ENCODE measurements around the gene KCNA2.

KCNA2 gene

DNA sequence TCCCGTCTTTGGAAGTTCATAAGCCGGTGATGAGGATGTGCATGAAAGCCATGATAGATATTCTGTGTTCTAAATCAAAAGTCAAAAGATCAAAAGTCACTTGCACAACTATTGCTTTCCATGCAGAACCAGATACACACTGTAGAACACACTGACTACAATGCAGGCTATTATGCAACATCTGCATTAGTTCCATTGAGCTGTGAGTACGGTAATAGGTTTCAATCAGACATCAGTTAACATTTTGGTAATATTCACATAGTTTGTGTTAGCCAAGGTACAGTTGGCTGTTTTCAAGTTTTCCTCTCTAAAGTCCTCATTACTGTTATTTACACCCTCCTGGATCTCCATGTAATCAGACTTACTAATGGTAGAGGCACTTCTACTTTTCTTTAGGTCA lies 3.1 kb downstream of the KCNA2 start:
- Histone ChIP-seq H3K4me1 (ENCODE audit: control insufficient read depth, insufficient read depth, low read length) (peaks cover 4% of the 10 kb centered on the region), H3K9me3 (ENCODE audit: control insufficient read depth, insufficient read depth, low read length) (no peaks in the 10 kb centered on the region), H3K27ac (ENCODE audit: low read length) (no peak overlapping the region), H3K4me3 (ENCODE audit: low read length) (no peak overlapping the region), H3K36me3 (ENCODE audit: control insufficient read depth, insufficient read depth, low read length) (no peaks in the 10 kb centered on the region), H3K27me3 (ENCODE audit: control insufficient read depth, insufficient read depth, low read length) (peaks cover 27% of the 10 kb centered on the region)
- DNase-seq (ENCODE audit: low read depth, low spot score) = no peak
- no CpG with 5 or more reads among the region's 3 CpGs for WGBS (ENCODE audit: insufficient coverage, insufficient read length)

DNA sequence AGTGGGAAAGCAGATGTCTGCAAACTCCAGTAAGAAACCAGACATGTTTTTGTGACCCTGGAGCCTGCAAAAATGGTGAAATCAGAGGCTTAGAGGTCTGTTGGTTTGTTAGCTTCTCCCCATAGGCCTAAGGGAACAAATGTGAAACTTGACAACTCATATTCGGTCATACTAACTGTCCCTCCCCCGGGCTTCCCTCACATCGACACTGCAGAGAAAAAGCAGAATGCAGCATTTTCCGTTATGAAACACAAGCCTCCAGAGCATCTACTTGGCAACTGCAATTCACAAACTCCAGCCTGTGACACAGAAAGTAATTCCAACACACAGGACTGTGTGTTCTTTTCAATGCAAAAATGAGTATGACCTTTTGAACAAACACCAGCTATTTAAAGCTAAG lies 3.7 kb downstream of the KCNA2 start:
- no CpG with 5 or more reads among the region's 4 CpGs for WGBS (ENCODE audit: insufficient coverage, insufficient read length)
- Histone ChIP-seq H3K27ac (ENCODE audit: low read length) (no peak overlapping the region), H3K27me3 (ENCODE audit: control insufficient read depth, insufficient read depth, low read length) (peaks cover 21% of the 10 kb centered on the region), H3K9me3 (ENCODE audit: control insufficient read depth, insufficient read depth, low read length) (no peaks in the 10 kb centered on the region), H3K36me3 (ENCODE audit: control insufficient read depth, insufficient read depth, low read length) (no peaks in the 10 kb centered on the region), H3K4me3 (ENCODE audit: low read length) (no peak overlapping the region), H3K4me1 (ENCODE audit: control insufficient read depth, insufficient read depth, low read length) (peaks cover 3% of the 10 kb centered on the region)
- DNase-seq (ENCODE audit: low read depth, low spot score) = no peak

DNA sequence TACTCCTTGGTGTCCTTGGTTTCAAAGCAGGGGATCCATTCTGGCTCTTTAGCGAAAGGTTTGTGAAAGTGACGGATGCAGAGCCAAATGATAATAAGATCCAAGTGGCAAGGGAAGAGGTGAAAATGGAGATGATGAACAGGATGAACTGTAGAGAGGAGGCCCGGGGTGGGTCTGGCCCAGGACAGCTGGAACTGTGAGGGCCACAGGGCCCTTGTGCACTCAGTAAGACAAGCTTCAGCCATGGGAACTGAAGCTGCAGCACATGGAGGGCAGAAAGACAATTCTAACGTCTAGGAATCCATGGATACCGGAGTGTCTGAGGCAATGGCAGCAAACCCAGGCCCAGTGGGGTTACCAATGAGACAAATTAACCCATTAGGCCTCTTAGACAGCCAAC lies 4.8 kb downstream of the KCNA2 start:
- no peaks in the 10 kb centered on the region for H3K9me3 ChIP-seq (ENCODE audit: control insufficient read depth, insufficient read depth, low read length)
- WGBS (ENCODE audit: insufficient coverage, insufficient read length) = no CpG with 5 or more reads among the region's 5 CpGs
- H3K36me3 ChIP-seq (ENCODE audit: control insufficient read depth, insufficient read depth, low read length) = no peaks in the 10 kb centered on the region

GRCh38 chr1:110600716-110601115 lies 5.4 kb downstream of the KCNA2 start:
- Histone ChIP-seq H3K9me3 (ENCODE audit: control insufficient read depth, insufficient read depth, low read length) (no peaks in the 10 kb centered on the region), H3K27ac (ENCODE audit: low read length) (no peak overlapping the region), H3K4me3 (ENCODE audit: low read length) (no peak overlapping the region), H3K27me3 (ENCODE audit: control insufficient read depth, insufficient read depth, low read length) (peaks cover 8% of the 10 kb centered on the region; the same call in 1 of the 2 replicates), H3K36me3 (ENCODE audit: control insufficient read depth, insufficient read depth, low read length) (no peaks in the 10 kb centered on the region), H3K4me1 (ENCODE audit: control insufficient read depth, insufficient read depth, low read length) (peaks cover 2% of the 10 kb centered on the region)
- no peak for DNase-seq (ENCODE audit: low read depth, low spot score)
- WGBS (ENCODE audit: insufficient coverage, insufficient read length) = no CpG with 5 or more reads among the region's 3 CpGs

More for the DNA sequence above, 4.8 kb downstream of the KCNA2 start:
- no peak overlapping the region for H3K4me3 ChIP-seq (ENCODE audit: low read length)
- H3K27ac ChIP-seq (ENCODE audit: low read length) = no peak overlapping the region
- peaks cover 13% of the 10 kb centered on the region for H3K27me3 ChIP-seq (ENCODE audit: control insufficient read depth, insufficient read depth, low read length)
- no peak for DNase-seq (ENCODE audit: low read depth, low spot score)
- peaks cover 3% of the 10 kb centered on the region for H3K4me1 ChIP-seq (ENCODE audit: control insufficient read depth, insufficient read depth, low read length)

- no peaks in the 10 kb centered on the region for H3K4me1 ChIP-seq (ENCODE audit: control insufficient read depth, insufficient read depth, low read length)
- H3K36me3 ChIP-seq (ENCODE audit: control insufficient read depth, insufficient read depth, low read length) = no peaks in the 10 kb centered on the region
- DNase-seq (ENCODE audit: low read depth, low spot score) = no peak
- H3K27ac ChIP-seq (ENCODE audit: low read length) = no peak overlapping the region
- WGBS (ENCODE audit: insufficient coverage, insufficient read length) = no CpG with 5 or more reads among the region's 5 CpGs
- H3K4me3 ChIP-seq (ENCODE audit: low read length) = no peak overlapping the region
- H3K27me3 ChIP-seq (ENCODE audit: control insufficient read depth, insufficient read depth, low read length) = no peaks in the 10 kb centered on the region
- H3K9me3 ChIP-seq (ENCODE audit: control insufficient read depth, insufficient read depth, low read length) = no peaks in the 10 kb centered on the region
Measured at GRCh38 chr1:110597966-110598365, 8.2 kb downstream of the KCNA2 start.

- no peak overlapping the region for H3K27ac ChIP-seq (ENCODE audit: low read length)
- no peaks in the 10 kb centered on the region for H3K27me3 ChIP-seq (ENCODE audit: control insufficient read depth, insufficient read depth, low read length)
- no CpG with 5 or more reads among the region's 2 CpGs for WGBS (ENCODE audit: insufficient coverage, insufficient read length)
- H3K4me1 ChIP-seq (ENCODE audit: control insufficient read depth, insufficient read depth, low read length) = no peaks in the 10 kb centered on the region
- no peaks in the 10 kb centered on the region for H3K36me3 ChIP-seq (ENCODE audit: control insufficient read depth, insufficient read depth, low read length)
- DNase-seq (ENCODE audit: low read depth, low spot score) = no peak
- no peak overlapping the region for H3K4me3 ChIP-seq (ENCODE audit: low read length)
- H3K9me3 ChIP-seq (ENCODE audit: control insufficient read depth, insufficient read depth, low read length) = no peaks in the 10 kb centered on the region
Measured at GRCh38 chr1:110596312-110596711, 9.8 kb downstream of the KCNA2 start.

DNA sequence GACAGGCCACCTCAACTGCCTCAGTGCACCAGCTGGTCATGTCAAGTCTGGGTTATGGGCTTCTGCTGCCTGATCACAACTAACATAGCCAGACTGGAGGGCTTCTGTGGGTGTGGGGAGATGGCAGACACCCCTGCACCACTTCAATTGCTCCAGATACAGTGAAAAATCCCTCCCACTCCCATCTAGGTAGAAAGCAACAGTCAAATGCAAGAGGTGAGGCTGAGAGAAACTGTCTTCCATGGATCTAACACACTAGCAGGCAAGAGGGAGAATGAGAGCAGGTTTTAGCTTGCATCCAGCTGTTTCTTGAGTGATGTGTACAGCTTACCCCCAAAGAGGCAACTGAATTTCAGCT lies 10.8 kb downstream of the KCNA2 start:
- H3K27me3 ChIP-seq (ENCODE audit: control insufficient read depth, insufficient read depth, low read length) = no peaks in the 10 kb centered on the region
- no peak overlapping the region for H3K27ac ChIP-seq (ENCODE audit: low read length)
- H3K9me3 ChIP-seq (ENCODE audit: control insufficient read depth, insufficient read depth, low read length) = no peaks in the 10 kb centered on the region
- no peaks in the 10 kb centered on the region for H3K36me3 ChIP-seq (ENCODE audit: control insufficient read depth, insufficient read depth, low read length)
- H3K4me3 ChIP-seq (ENCODE audit: low read length) = no peak overlapping the region
- no peak for DNase-seq (ENCODE audit: low read depth, low spot score)
- no peaks in the 10 kb centered on the region for H3K4me1 ChIP-seq (ENCODE audit: control insufficient read depth, insufficient read depth, low read length)

DNA sequence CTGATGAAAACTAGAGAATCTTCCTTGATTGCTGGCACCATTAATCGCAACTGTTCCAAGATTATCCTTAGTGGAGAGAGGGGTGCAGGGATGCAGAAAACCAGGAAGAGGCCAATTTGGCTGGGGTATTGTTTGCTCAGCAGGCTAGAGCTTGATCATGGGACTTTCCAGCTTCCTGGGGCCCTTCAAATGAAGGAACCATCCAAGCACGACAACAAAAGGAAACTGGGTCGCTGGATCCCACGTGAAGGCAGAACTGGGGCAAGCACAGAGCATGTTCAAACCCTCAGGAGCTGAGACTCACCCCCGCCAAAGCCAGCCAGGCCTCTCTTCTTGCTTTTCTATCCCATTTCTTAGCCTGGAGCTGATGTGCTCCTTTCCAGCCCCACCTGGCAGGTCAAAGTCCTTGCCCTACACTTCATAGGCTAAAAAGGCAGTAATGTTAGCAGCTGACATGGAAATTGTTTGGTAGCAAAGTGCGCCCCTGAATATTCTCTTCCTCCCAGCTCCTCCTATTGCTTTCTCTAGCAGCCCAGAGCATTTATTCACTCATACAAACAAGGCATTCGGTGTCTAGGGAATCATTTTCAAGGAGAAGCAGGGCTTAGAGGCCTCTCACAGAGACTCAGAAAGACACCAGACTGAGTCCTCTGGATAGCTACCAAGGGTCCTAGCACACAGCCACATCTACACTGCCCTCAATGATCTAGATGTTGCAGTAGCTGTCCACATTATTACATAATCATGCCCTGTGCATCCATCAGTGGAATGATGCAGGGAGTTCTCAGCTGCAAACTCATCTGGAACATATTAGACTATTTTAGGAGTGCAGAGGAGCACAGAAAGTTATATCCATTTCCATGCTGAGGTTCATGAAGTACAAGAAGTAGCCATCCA lies 11.5 kb downstream of the KCNA2 start:
- Histone ChIP-seq H3K4me3 (ENCODE audit: low read length) (no peak overlapping the region), H3K4me1 (ENCODE audit: control insufficient read depth, insufficient read depth, low read length) (no peaks in the 10 kb centered on the region), H3K36me3 (ENCODE audit: control insufficient read depth, insufficient read depth, low read length) (no peaks in the 10 kb centered on the region), H3K9me3 (ENCODE audit: control insufficient read depth, insufficient read depth, low read length) (no peaks in the 10 kb centered on the region), H3K27ac (ENCODE audit: low read length) (no peak overlapping the region), H3K27me3 (ENCODE audit: control insufficient read depth, insufficient read depth, low read length) (no peaks in the 10 kb centered on the region)
- DNase-seq (ENCODE audit: low read depth, low spot score) = no peak
- WGBS (ENCODE audit: insufficient coverage, insufficient read length) = no CpG with 5 or more reads among the region's 7 CpGs

- H3K4me1 ChIP-seq (ENCODE audit: control insufficient read depth, insufficient read depth, low read length) = no peaks in the 10 kb centered on the region
- H3K27ac ChIP-seq (ENCODE audit: low read length) = no peak overlapping the region
- no peaks in the 10 kb centered on the region for H3K9me3 ChIP-seq (ENCODE audit: control insufficient read depth, insufficient read depth, low read length)
- no CpG with 5 or more reads among the region's 5 CpGs for WGBS (ENCODE audit: insufficient coverage, insufficient read length)
- DNase-seq (ENCODE audit: low read depth, low spot score) = no peak
- H3K36me3 ChIP-seq (ENCODE audit: control insufficient read depth, insufficient read depth, low read length) = no peaks in the 10 kb centered on the region
- H3K27me3 ChIP-seq (ENCODE audit: control insufficient read depth, insufficient read depth, low read length) = no peaks in the 10 kb centered on the region
- H3K4me3 ChIP-seq (ENCODE audit: low read length) = no peak overlapping the region
Measured at GRCh38 chr1:110593902-110594301, 12.3 kb downstream of the KCNA2 start.

- no peak for DNase-seq (ENCODE audit: low read depth, low spot score)
- WGBS (ENCODE audit: insufficient coverage, insufficient read length) = no CpG with 5 or more reads among the region's 6 CpGs
- H3K27ac ChIP-seq (ENCODE audit: low read length) = no peak overlapping the region
- H3K4me3 ChIP-seq (ENCODE audit: low read length) = no peak overlapping the region
- H3K27me3 ChIP-seq (ENCODE audit: control insufficient read depth, insufficient read depth, low read length) = peaks cover 3% of the 10 kb centered on the region; the same call in 1 of the 2 replicates
- H3K36me3 ChIP-seq (ENCODE audit: control insufficient read depth, insufficient read depth, low read length) = no peaks in the 10 kb centered on the region
- H3K4me1 ChIP-seq (ENCODE audit: control insufficient read depth, insufficient read depth, low read length) = no peaks in the 10 kb centered on the region
- H3K9me3 ChIP-seq (ENCODE audit: control insufficient read depth, insufficient read depth, low read length) = no peaks in the 10 kb centered on the region
Measured at GRCh38 chr1:110591956-110592355, 14.2 kb downstream of the KCNA2 start.

DNA sequence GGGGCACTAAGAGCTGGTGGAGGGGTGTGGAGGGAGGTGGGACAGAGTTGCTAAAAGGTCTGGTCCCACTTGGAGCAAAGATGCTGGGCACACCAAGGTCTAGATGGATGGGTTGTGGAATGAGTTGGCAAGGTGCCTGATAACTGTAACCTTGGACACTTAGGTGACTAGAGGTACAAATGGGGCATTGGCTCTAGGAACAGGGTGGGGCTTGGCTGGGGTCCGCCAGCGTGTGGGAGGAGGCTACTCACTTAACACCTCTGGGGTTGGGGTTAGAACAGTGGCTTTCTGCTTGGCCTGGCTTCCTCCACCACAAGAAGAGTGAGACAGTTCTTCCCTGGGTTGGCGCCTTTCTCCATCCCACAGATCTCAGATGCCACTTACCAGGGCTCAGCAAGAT lies 17.2 kb downstream of the KCNA2 start:
- H3K9me3 ChIP-seq (ENCODE audit: control insufficient read depth, insufficient read depth, low read length) = no peaks in the 10 kb centered on the region
- no peaks in the 10 kb centered on the region for H3K36me3 ChIP-seq (ENCODE audit: control insufficient read depth, insufficient read depth, low read length)
- H3K27me3 ChIP-seq (ENCODE audit: control insufficient read depth, insufficient read depth, low read length) = peaks cover 3% of the 10 kb centered on the region; the same call in 1 of the 2 replicates
- H3K4me3 ChIP-seq (ENCODE audit: low read length) = no peak overlapping the region
- H3K27ac ChIP-seq (ENCODE audit: low read length) = no peak overlapping the region
- no CpG with 5 or more reads among the region's 3 CpGs for WGBS (ENCODE audit: insufficient coverage, insufficient read length)
- no peak for DNase-seq (ENCODE audit: low read depth, low spot score)
- no peaks in the 10 kb centered on the region for H3K4me1 ChIP-seq (ENCODE audit: control insufficient read depth, insufficient read depth, low read length)

Measured in iPS DF 6.9 (cell line).